Cardiac ventricle fibroblast (primary cell): Measurements from ENCODE around the gene SNAPC4. TPM values are rescaled to one million over a fixed set of nuclear protein-coding genes. Genes with fewer than 3 reads are reported as not detected.

Experiments
- total RNA-seq: library from RNA; depleted of rRNA; stranded (reverse); fragments of >200 nt; gene quantifications from 2 replicates; pipeline ENCODE4 v1.2.3, GENCODE V29; 2015

SNAPC4 gene, protein sequence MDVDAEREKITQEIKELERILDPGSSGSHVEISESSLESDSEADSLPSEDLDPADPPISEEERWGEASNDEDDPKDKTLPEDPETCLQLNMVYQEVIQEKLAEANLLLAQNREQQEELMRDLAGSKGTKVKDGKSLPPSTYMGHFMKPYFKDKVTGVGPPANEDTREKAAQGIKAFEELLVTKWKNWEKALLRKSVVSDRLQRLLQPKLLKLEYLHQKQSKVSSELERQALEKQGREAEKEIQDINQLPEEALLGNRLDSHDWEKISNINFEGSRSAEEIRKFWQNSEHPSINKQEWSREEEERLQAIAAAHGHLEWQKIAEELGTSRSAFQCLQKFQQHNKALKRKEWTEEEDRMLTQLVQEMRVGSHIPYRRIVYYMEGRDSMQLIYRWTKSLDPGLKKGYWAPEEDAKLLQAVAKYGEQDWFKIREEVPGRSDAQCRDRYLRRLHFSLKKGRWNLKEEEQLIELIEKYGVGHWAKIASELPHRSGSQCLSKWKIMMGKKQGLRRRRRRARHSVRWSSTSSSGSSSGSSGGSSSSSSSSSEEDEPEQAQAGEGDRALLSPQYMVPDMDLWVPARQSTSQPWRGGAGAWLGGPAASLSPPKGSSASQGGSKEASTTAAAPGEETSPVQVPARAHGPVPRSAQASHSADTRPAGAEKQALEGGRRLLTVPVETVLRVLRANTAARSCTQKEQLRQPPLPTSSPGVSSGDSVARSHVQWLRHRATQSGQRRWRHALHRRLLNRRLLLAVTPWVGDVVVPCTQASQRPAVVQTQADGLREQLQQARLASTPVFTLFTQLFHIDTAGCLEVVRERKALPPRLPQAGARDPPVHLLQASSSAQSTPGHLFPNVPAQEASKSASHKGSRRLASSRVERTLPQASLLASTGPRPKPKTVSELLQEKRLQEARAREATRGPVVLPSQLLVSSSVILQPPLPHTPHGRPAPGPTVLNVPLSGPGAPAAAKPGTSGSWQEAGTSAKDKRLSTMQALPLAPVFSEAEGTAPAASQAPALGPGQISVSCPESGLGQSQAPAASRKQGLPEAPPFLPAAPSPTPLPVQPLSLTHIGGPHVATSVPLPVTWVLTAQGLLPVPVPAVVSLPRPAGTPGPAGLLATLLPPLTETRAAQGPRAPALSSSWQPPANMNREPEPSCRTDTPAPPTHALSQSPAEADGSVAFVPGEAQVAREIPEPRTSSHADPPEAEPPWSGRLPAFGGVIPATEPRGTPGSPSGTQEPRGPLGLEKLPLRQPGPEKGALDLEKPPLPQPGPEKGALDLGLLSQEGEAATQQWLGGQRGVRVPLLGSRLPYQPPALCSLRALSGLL (N-terminal part only)
- 7.1 and 9.1 TPM in 2 replicates for total RNA-seq

DNA sequence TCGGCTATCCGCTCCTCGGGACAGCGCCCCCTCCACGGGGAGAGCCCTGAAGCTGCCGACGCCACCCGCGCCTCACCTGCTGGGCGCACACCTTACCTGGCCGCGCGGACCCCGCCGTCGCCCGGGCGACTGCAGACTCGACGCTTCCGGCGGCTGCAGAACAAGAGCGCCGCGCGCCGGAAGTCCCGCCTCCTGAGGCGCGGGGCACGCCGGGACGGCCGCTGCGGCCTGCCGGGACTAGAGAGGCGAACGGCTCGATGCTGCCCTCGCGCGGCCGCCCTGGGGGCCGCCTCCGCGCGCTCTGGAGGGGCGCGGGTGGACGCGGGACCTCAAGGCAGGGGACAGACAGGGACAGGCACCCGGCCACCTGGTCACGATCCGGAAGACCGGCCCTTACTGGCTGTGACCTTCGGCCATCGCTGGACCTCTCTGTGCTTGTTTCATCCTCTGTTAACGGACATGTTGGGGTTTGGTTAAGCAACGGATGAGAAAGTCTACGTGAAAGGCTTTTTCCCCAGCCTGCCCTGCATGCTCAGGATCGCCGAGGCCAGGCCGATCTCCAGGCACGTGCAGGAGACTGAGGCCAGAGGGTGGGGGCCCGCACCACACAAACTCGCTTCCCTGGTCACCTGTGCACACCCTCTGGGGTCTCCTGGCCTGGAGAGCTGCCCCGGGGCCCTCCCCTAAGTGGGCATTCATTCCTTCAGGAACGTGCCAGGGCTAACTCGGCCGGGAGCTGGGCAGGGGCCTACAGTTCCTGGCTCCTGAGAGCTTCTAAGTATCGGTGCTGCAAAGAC is at the start of gene SNAPC4:
SNAPC4 (minus strand) TSS at position 133 of the 797 bp plus-strand sequence. CDS start 1,742 bp downstream, outside the sequence.

DNA sequence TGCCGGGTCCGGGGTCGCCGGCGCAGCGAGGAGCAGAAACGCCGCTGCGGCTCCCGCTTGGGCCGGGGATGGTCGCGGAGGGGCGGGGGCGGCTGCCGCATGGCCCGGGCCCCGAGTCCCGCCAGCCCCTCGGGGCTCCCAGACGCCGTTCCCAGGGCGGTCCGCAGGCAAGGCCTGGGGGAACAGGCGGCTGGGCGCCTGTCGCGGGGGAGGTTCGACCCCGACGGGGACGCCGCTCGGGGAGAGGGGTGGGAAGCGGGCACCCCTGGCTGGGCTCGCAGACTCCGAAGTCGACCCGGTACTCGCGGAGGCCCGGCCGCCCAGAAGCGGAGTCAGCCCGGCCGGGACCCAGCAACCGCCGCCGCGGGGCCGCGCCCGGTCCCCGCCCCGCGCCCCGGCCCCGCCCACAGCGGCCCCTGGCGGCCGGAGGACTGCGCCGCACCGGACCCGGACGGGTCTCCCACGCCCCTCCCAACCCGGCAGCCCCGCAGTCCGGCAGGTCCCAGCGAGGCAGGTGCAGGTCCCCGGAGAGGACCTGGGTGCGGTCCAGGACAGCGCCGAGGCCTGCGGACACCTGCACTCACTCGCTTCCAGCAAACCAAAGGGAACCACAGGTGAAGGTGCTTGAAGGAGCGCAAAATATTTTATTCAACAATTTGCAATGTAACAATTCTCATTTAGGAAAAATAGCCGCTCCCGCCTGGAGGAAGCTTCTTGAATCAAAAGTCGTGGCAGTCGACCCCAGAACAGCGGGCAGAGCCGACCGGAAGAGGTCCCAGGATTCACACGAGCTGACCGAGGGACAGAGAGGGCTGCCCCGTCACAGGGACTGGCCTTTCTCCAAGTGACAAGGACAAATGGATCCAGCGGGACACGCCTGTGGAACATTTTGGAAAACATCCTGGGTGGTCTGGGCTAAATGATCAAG is 39.8 kb upstream of the SNAPC4 start, which contains the start of gene INPP5E:
INPP5E (minus strand) TSS at position 365 of the 928 bp plus-strand sequence. CDS start 426 bp downstream, outside the sequence.

DNA sequence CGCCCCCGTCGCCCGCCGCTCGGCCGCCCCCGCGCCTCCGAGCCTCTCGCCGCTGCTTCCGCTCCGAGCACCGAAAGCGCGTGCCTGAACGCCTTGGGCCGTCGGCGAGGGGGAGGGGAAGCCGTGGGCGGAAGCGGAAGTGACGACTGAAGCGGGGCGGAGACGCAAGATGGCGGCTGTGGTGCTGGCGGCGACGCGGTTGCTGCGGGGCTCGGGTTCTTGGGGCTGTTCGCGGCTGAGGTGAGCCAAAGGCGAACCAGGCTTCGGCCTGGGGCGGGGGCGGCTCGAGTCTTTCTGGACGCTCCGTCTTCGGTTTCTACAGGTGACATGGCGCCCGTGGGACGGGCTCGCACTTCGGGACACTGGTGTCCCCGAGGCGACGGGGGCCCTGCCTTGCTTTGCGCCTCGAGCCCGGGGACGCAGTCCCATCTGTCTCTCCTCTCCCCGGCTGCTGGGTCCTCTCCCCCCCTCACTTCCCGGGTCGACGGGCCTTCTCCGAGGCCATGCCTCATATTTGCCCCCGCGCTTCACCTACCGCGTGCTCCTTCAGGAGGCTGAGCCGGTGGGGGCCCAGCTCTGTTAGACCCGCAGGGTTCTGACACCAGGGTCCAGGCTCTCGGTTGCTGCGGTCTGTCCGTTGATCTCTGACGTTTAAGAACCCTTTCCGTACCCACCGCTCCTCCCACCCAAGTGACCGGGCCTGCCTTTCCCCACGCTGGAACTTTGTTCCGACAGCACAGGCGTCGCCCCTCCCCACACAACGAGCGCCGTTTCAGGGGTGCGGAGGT is 10.7 kb upstream of the SNAPC4 start, which contains the start of the genes ENTR1 and PMPCA:
ENTR1 (minus strand) TSS at position 115 of the 788 bp plus-strand sequence. CDS start 217 bp downstream, outside the sequence.
PMPCA (plus strand) TSS at position 159 of the 788 bp plus-strand sequence; CDS start at position 170, 11 bp downstream.

DNA sequence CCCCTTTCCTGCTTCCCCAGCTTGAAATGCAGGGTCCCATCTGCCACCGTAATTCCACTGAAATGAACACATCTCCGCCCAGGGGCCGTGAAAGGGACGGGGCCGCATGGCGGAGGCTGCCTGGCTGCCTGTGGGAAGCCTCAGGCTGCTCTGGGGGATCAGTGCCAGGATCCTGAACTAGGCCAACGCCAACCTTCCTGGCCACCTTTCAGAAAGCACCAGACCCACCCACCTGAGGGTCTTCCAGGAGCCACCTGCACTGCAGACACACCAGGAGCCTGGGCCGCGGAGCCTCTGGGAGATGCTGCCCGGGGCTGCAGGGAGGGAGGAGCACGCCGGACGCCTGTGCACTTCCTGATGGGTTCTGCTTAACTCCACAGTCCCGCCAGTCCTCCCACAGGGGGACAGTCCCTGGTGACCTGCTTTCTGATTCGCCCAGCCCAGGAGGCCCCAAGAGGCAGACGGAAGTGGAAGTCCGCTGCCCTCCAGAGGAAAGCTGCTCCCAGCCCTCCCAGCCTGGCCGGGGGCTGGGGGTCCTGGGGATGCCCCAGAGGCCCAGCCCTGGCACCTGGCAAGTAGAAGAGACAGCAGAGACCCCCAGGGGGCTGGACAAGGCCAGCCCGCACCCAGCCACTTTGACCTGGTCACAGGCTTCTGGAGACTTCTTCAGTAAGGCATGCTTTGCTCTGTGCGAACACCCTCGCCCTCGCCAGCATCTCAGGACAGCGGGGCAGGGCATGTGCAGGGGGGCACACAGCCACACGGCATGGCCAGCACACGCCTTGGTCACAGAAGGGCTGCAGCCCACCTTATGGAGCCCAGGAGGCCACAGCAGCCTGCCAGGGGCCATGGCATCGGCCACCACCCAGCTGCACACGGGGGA is 26.4 kb downstream of the SNAPC4 start, which contains the start of gene CARD9:
CARD9 (minus strand) TSS at position 370 of the 883 bp plus-strand sequence. CDS start 1,591 bp downstream, outside the sequence.

DNA sequence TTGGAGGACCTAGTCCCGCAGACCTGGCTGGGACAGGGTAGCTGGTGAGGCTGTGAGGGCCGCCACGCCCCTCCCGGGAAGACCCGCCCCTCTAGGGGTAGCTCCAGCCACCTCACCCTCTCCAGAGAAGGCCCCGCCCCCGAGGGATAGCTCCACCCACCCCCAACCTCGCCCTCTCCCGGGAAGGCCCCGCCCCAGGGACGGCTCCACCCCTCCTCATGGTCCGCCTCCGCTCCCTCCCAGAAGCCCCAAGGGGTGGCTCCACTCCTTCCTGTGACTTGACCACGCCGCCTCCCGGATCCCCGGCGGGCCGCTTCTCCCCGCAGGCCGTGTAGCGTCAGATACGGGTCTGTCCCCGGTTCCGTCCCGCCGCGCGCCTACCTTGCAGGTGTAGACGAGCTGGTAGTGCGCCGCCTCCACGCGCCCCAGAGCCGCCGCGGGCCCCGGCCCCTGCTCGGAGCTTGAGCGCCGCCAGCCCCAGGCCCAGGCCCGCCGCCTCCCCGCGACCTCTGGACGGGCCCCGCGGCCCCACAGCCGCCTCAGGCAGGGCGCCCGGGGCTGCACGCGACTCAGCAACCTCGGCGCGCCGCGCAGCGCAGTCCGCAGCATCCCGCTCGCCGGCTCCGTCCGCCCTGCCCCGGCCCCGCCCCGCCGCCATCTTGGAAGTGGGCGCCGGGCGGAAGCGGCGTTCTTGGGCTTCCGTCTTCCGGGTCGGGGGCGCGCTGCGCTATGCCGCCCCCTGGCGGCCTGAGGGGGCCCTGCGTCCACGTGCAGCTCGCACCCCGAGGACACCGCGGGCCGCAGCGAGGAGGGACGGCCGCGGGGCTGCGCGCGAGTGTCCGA is 36.6 kb downstream of the SNAPC4 start, which contains the start of gene DNLZ:
DNLZ (minus strand) TSS at position 639 of the 843 bp plus-strand sequence; CDS start at position 609, 30 bp downstream.

Other genes with a start within 250 kb of the SNAPC4 start
- not detected in 2 replicates for gene LHX3, start 195.0 kb downstream of the SNAPC4 start, total RNA-seq
- gene QSOX2, start 154.4 kb downstream of the SNAPC4 start, total RNA-seq: 7.6 and 8.7 TPM in 2 replicates
- 0.05 TPM in 1 of 2 replicates, not detected in the other for gene CCDC187, start 96.1 kb downstream of the SNAPC4 start, total RNA-seq
- gene GPSM1, start 72.6 kb downstream of the SNAPC4 start, total RNA-seq: 24.2 and 27.2 TPM in 2 replicates
- 17.0 and 29.6 TPM in 2 replicates for gene DNLZ, start 36.4 kb downstream of the SNAPC4 start, total RNA-seq
- 0.31 and 0.88 TPM in 2 replicates for gene CARD9, start 26.5 kb downstream of the SNAPC4 start, total RNA-seq
- gene ENTR1, start 10.4 kb upstream of the SNAPC4 start, total RNA-seq: 32.2 and 43.2 TPM in 2 replicates
- gene PMPCA, start 10.5 kb upstream of the SNAPC4 start, total RNA-seq: 33.6 and 41.5 TPM in 2 replicates
- gene INPP5E, start 39.7 kb upstream of the SNAPC4 start, total RNA-seq: 6.2 and 8.0 TPM in 2 replicates
- 56.2 and 64.3 TPM in 2 replicates for gene SEC16A, start 82.9 kb upstream of the SNAPC4 start, total RNA-seq
- 17.6 and 23.4 TPM in 2 replicates for gene NOTCH1, start 145.9 kb upstream of the SNAPC4 start, total RNA-seq